ENCODE data around the gene PARG. TPM values are rescaled to one million over a fixed set of nuclear protein-coding genes. Genes with fewer than 3 reads are reported as not detected.
"Not testable (repeated sequence)": the region's sequence is repeated elsewhere in the genome, so short reads cannot be mapped to it uniquely, and the experiment has no call there.

Gene PARG
- 10 to 100 TPM in 3 of 4 donors, 1 to 10 TPM in 1; 9.7 to 30.8 (median 24.7) TPM for total RNA-seq

- H3K27ac ChIP-seq: peak within 1 kb of the TSS; percentile 81 to 84 (median 82)
- 1% methylated on average over 64 of the region's 81 CpGs; no CpG with 5 or more reads in 1 of the 2 donors for WGBS, 2 donors (ENCODE audit: low coverage in 1 of 2)
- H3K27me3 ChIP-seq; intact Hi-C loops (cut with DNase I; ENCODE audit: low total_unique reads); H3K9me3 ChIP-seq; in situ Hi-C loops (cut with MboI; ENCODE audit: low pct_ligation_motif_present in 1 of 4, low pct_unique_long_range_greater_than_20kb in 1 of 4, low sequenced_read_pairs in 3 of 4); H3K36me3 ChIP-seq: not testable (repeated sequence)
- TF ChIP-seq POLR2A (IDR thresholded peaks at IDR 0.05) (peak; percentile 47), POLR2AphosphoS5 (IDR thresholded peaks at IDR 0.05) (peak; percentile 68 to 78 (median 78))
- TF ChIP-seq, protein P1, sequence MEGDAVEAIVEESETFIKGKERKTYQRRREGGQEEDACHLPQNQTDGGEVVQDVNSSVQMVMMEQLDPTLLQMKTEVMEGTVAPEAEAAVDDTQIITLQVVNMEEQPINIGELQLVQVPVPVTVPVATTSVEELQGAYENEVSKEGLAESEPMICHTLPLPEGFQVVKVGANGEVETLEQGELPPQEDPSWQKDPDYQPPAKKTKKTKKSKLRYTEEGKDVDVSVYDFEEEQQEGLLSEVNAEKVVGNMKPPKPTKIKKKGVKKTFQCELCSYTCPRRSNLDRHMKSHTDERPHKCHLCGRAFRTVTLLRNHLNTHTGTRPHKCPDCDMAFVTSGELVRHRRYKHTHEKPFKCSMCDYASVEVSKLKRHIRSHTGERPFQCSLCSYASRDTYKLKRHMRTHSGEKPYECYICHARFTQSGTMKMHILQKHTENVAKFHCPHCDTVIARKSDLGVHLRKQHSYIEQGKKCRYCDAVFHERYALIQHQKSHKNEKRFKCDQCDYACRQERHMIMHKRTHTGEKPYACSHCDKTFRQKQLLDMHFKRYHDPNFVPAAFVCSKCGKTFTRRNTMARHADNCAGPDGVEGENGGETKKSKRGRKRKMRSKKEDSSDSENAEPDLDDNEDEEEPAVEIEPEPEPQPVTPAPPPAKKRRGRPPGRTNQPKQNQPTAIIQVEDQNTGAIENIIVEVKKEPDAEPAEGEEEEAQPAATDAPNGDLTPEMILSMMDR (IDR thresholded peaks at IDR 0.05): peak in 1 of 5 experiments; percentile 5
- H3K4me3 ChIP-seq: peak within 1 kb of the TSS; percentile 42 to 91 (median 72)
- peak; percentile 83 for DNase-seq
- peaks cover 10 to 20% (median 12%) of the 10 kb centered on the region in 4 donors for H3K4me1 ChIP-seq
These were observed at the start of gene PARG, which contains the start of gene TIMM23B for GRCh38 chr10:49941447-49942338. Gene PARG, minus strand, starts transcription at chr10:49942027. Its CDS starts 302 bp downstream, at chr10:49941725. Gene TIMM23B, plus strand, starts transcription at chr10:49942053. Its CDS starts 142 bp downstream, at chr10:49942195.

DNA sequence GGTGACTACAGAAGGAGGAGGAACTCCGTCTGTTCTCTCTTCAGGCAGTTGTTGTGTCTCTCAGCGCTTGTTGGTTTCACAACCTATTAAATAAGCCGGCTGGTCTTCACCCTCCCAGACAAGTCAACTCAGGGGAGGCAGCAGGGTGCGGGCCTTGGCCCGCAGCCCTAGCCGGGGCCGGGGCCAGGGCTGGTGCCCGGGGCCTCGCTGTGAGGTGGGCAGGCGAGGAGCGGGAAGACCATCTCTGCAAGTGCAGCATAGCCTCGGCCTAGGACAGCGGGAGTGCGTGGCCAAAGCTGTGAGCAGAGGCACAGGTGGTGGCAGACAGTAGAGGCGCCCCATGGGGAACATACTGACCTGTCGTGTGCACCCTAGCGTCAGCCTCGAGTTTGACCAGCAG, 46.5 kb upstream of the PARG start, which contains the start of gene AGAP6:
Gene AGAP6 (plus strand): TSS at position 31 of the 400 bp plus-strand sequence. CDS start 310 bp downstream, at position 341.
- H3K4me3 ChIP-seq; H3K4me1 ChIP-seq; H3K27me3 ChIP-seq; H3K36me3 ChIP-seq; H3K9me3 ChIP-seq; H3K27ac ChIP-seq; in situ Hi-C loops (cut with MboI; ENCODE audit: low pct_ligation_motif_present in 1 of 4, low pct_unique_long_range_greater_than_20kb in 1 of 4, low sequenced_read_pairs in 3 of 4); intact Hi-C loops (cut with DNase I; ENCODE audit: low total_unique reads); DNase-seq: not testable (repeated sequence)
- WGBS, 2 donors (ENCODE audit: low coverage in 1 of 2): 96% methylated on average over 15 of the region's 18 CpGs; no CpG with 5 or more reads in 1 of the 2 donors

DNA sequence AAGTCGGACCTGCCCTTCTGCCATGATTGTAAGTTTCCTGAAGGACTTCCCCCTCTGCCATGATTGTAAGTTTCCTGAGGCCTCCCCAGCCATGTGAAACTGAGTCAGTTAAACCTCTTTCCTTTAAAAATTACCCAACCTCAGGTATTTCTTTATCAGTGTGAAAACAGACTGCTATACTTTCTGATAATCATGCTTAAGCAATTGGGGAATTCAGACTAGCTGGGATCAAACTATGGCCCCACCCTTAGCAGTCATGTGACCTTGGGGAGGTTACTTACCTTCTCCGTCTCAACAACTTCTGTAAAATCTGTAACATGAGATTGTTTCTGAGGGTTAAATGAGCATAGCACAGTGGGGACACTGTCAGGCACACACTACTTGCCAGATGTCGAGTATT, 45.4 kb upstream of the PARG start:
- DNase-seq; H3K9me3 ChIP-seq; H3K27me3 ChIP-seq; H3K4me3 ChIP-seq; in situ Hi-C loops (cut with MboI; ENCODE audit: low pct_ligation_motif_present in 1 of 4, low pct_unique_long_range_greater_than_20kb in 1 of 4, low sequenced_read_pairs in 3 of 4); H3K4me1 ChIP-seq; H3K36me3 ChIP-seq; intact Hi-C loops (cut with DNase I; ENCODE audit: low total_unique reads); H3K27ac ChIP-seq: not testable (repeated sequence)
- 91 to 100% methylated on average over 1 to 3 of the region's 3 CpGs for WGBS, 2 donors (ENCODE audit: low coverage in 1 of 2)

DNA sequence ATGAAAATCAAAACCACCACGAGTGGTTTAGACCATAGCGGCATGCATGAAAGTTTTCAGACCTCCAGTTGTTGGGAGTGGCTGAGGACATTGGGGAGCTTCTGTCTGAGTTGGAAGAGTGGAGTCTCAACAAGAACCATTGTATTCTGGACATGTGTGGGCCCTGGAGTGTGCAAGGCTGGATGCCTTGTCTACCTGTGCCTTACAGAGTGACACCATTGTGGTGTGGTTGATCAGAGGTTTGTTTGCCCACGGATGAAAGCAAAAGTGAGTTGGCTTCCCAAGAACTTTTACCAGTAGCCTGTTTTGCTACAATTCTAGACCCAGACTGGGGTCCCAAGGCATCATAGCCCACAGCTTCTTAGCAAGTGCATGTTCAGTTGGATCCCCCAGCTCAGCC, 35.9 kb upstream of the PARG start:
- DNase-seq; intact Hi-C loops (cut with DNase I; ENCODE audit: low total_unique reads); H3K9me3 ChIP-seq; H3K4me1 ChIP-seq; H3K27me3 ChIP-seq; H3K27ac ChIP-seq; H3K4me3 ChIP-seq; in situ Hi-C loops (cut with MboI; ENCODE audit: low pct_ligation_motif_present in 1 of 4, low pct_unique_long_range_greater_than_20kb in 1 of 4, low sequenced_read_pairs in 3 of 4); H3K36me3 ChIP-seq: not testable (repeated sequence)
- 100% methylated on average over 3 of the region's 3 CpGs; no CpG with 5 or more reads in 1 of the 2 donors for WGBS, 2 donors (ENCODE audit: low coverage in 1 of 2)

DNA sequence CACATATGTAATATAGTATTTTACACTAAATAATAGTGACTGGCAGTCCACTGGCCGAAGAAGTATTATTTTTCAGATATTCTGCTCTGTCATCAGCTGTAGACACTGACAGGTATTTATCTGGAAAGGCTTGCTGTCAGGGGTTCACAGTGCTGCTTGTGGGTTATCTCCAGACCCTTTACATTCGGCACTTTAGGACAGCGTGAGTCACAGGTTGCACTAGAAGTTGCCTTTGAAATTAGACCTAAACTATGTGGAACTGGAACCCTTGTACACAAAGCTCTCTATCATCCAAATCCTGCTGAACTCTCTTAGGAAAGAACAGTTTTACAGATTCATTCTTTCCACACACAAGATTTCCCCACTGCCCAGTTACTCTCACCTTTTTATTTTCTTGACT, 30.3 kb upstream of the PARG start:
- H3K27me3 ChIP-seq; H3K4me1 ChIP-seq; H3K9me3 ChIP-seq; H3K27ac ChIP-seq; in situ Hi-C loops (cut with MboI; ENCODE audit: low pct_ligation_motif_present in 1 of 4, low pct_unique_long_range_greater_than_20kb in 1 of 4, low sequenced_read_pairs in 3 of 4); intact Hi-C loops (cut with DNase I; ENCODE audit: low total_unique reads); H3K4me3 ChIP-seq; H3K36me3 ChIP-seq; DNase-seq: not testable (repeated sequence)
- 92% methylated on average over 3 of the region's 3 CpGs; no CpG with 5 or more reads in 1 of the 2 donors for WGBS, 2 donors (ENCODE audit: low coverage in 1 of 2)

GRCh38 chr10:49971466-49971865, 29.6 kb upstream of the PARG start:
- H3K27me3 ChIP-seq; intact Hi-C loops (cut with DNase I; ENCODE audit: low total_unique reads); H3K36me3 ChIP-seq; in situ Hi-C loops (cut with MboI; ENCODE audit: low pct_ligation_motif_present in 1 of 4, low pct_unique_long_range_greater_than_20kb in 1 of 4, low sequenced_read_pairs in 3 of 4); H3K27ac ChIP-seq; H3K4me1 ChIP-seq; H3K4me3 ChIP-seq; H3K9me3 ChIP-seq; DNase-seq: not testable (repeated sequence)
- 61% methylated on average over 2 of the region's 2 CpGs; no CpG with 5 or more reads in 1 of the 2 donors for WGBS, 2 donors (ENCODE audit: low coverage in 1 of 2)

- H3K36me3 ChIP-seq; DNase-seq; H3K9me3 ChIP-seq; H3K27ac ChIP-seq; in situ Hi-C loops (cut with MboI; ENCODE audit: low pct_ligation_motif_present in 1 of 4, low pct_unique_long_range_greater_than_20kb in 1 of 4, low sequenced_read_pairs in 3 of 4); intact Hi-C loops (cut with DNase I; ENCODE audit: low total_unique reads); H3K4me1 ChIP-seq; H3K4me3 ChIP-seq; H3K27me3 ChIP-seq: not testable (repeated sequence)
- WGBS, 2 donors (ENCODE audit: low coverage in 1 of 2): 99% methylated on average over 20 of the region's 37 CpGs; no CpG with 5 or more reads in 1 of the 2 donors
These were observed 28.6 kb upstream of the PARG start for GRCh38 chr10:49970331-49970857.

- H3K4me1 ChIP-seq; intact Hi-C loops (cut with DNase I; ENCODE audit: low total_unique reads); H3K9me3 ChIP-seq; H3K36me3 ChIP-seq; DNase-seq; H3K27ac ChIP-seq; in situ Hi-C loops (cut with MboI; ENCODE audit: low pct_ligation_motif_present in 1 of 4, low pct_unique_long_range_greater_than_20kb in 1 of 4, low sequenced_read_pairs in 3 of 4); H3K27me3 ChIP-seq; H3K4me3 ChIP-seq: not testable (repeated sequence)
- 67 to 80% methylated on average over 1 to 3 of the region's 3 CpGs for WGBS, 2 donors (ENCODE audit: low coverage in 1 of 2)
These were observed 11.3 kb upstream of the PARG start for GRCh38 chr10:49953122-49953521.

DNA sequence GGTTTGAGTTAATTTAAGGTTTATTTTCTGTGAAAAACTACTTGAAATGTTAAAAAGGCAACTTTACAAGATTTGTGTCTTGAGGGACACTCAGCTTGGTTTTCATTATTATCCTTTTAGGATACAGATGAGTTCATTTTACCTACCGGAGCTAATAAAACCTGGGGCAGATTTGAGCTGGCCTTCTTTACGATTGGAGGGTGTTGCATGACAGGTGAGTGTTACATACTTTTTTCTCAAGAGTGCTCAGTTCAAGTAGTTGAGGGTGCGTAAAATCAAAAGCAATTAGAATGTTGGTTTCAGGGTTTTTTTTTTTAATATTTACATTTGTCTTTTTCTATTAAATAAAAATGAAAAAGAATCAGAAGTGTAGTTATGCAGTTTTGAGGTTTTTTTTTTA, 10.2 kb upstream of the PARG start:
- H3K4me1 ChIP-seq; H3K27me3 ChIP-seq; DNase-seq; intact Hi-C loops (cut with DNase I; ENCODE audit: low total_unique reads); in situ Hi-C loops (cut with MboI; ENCODE audit: low pct_ligation_motif_present in 1 of 4, low pct_unique_long_range_greater_than_20kb in 1 of 4, low sequenced_read_pairs in 3 of 4); H3K36me3 ChIP-seq; H3K27ac ChIP-seq; H3K4me3 ChIP-seq; H3K9me3 ChIP-seq: not testable (repeated sequence)
- 67 to 80% methylated on average over 3 of the region's 3 CpGs for WGBS, 2 donors (ENCODE audit: low coverage in 1 of 2)
